HepG2 (cell line): ENCODE measurements around the gene GPBAR1. TPM values are rescaled to one million over a fixed set of nuclear protein-coding genes. Genes with fewer than 3 reads are reported as not detected.

ENCODE experiments used
- CREB1 ChIP-seq, 2 experiments: fragments of 450-650 bp in 1 of 2; IDR thresholded peaks; 2 replicates each; pipeline ENCODE4 v1.6.1; 2016 to 2017; ENCODE audit warnings: control low read depth in 1 of 2, mild to moderate bottlenecking in 1 of 2, missing compliant biosample characterization in 1 of 2, missing genetic modification characterization in 1 of 2
- FOXP1 ChIP-seq, 2 experiments: fragments of 450-650 bp in 1 of 2; IDR thresholded peaks; 2 replicates each; pipeline ENCODE4 v1.6.1; 2017 to 2018; ENCODE audit warnings: antibody characterized with exemption in 1 of 2
- GABPA ChIP-seq, 2 experiments: IDR thresholded peaks; 2 replicates each; pipeline ENCODE4 v1.6.1; 2011 to 2016; ENCODE audit warnings: low read depth in 2 of 2, low read length in 1 of 2, missing biosample characterization in 1 of 2, missing genetic modification characterization in 1 of 2
- IKZF1 ChIP-seq: fragments of 450-650 bp; IDR thresholded peaks from 2 replicates; pipeline ENCODE4 v1.7.1; 2016
- MAFK ChIP-seq, 2 experiments: IDR thresholded peaks in 1 of 2; conservative IDR thresholded peaks in 1 of 2; 2 replicates each; pipeline ENCODE4 v1.6.1; 2011; ENCODE audit warnings: improper control_type of control experiment in 2 of 2, low read length in 2 of 2
- MIER2 ChIP-seq: IDR thresholded peaks from 2 replicates; pipeline ENCODE4 v1.6.1; 2016; ENCODE audit warnings: missing biosample characterization, missing genetic modification reagents
- MLX ChIP-seq: IDR thresholded peaks from 2 replicates; pipeline ENCODE4 v1.6.1; 2016
- NFE2L2 ChIP-seq: fragments of 150-350 bp; IDR thresholded peaks from 2 replicates; pipeline ENCODE4 v1.6.1; 2014; ENCODE audit warnings: low read length
- PLRG1 ChIP-seq: fragments of 450-650 bp; conservative IDR thresholded peaks from 2 replicates; pipeline ENCODE4 v1.6.1; 2016
- RCOR2 ChIP-seq: IDR thresholded peaks from 2 replicates; pipeline ENCODE4 v1.6.1; 2016; ENCODE audit warnings: missing biosample characterization, missing genetic modification reagents
- SRSF4 ChIP-seq: fragments of 200-400 bp; formaldehyde crosslinking; IDR thresholded peaks from one replicate; pipeline ENCODE4 v1.6.1; 2018; ENCODE audit warnings: mild to moderate bottlenecking, low read depth, low read length, moderate library complexity; ENCODE audit not compliant: poor library complexity, severe bottlenecking
- TCF7L2 ChIP-seq: IDR thresholded peaks from 2 replicates; pipeline ENCODE4 v1.6.1; 2011; ENCODE audit warnings: mild to moderate bottlenecking, low read depth, low read length, moderate library complexity
- ZBTB1 ChIP-seq: sonication (generic); formaldehyde crosslinking; IDR thresholded peaks from 2 replicates; pipeline ENCODE4 v1.4.0; 2020; ENCODE audit warnings: missing genetic modification reagents, borderline replicate concordance
- ZNF10 ChIP-seq: sonication (generic); formaldehyde crosslinking; IDR thresholded peaks from 2 replicates; pipeline ENCODE4 v1.4.0; 2020; ENCODE audit warnings: mild to moderate bottlenecking, low read depth, missing genetic modification reagents, borderline replicate concordance
- ZNF124 ChIP-seq: sonication (generic); formaldehyde crosslinking; IDR thresholded peaks from 2 replicates; pipeline ENCODE4 v1.4.0; 2020; ENCODE audit warnings: missing genetic modification reagents
- ZNF207 ChIP-seq: fragments of 450-650 bp; IDR thresholded peaks from 2 replicates; pipeline ENCODE4 v1.6.1; 2016; ENCODE audit warnings: antibody characterized with exemption, borderline replicate concordance
- ZNF576 ChIP-seq: sonication (generic); formaldehyde crosslinking; IDR thresholded peaks from 2 replicates; pipeline ENCODE4 v1.4.0; 2020; ENCODE audit warnings: mild to moderate bottlenecking, missing genetic modification reagents
- ZNF850 ChIP-seq: sonication (generic); formaldehyde crosslinking; conservative IDR thresholded peaks from 2 replicates; pipeline ENCODE4 v1.9.0; 2021; ENCODE audit warnings: mild to moderate bottlenecking, missing genetic modification reagents
- ZSCAN29 ChIP-seq: sonication (generic); formaldehyde crosslinking; conservative IDR thresholded peaks from 2 replicates; pipeline ENCODE4 v1.4.0; 2020; ENCODE audit warnings: mild to moderate bottlenecking, missing genetic modification reagents
- polyA plus RNA-seq, 8 experiments: library from polyadenylated mRNA; depleted of rRNA in 3 of 8; stranded (reverse) in 7 of 8; unstranded in 1 of 8; fragments of >200 nt; fragmentation: Illumina TruSeq in 4 of 8; extraction: Trizol in 4 of 8; gene quantifications; 2 replicates each; pipeline versions ENCODE4 v1.2.1 to v1.2.3, GENCODE V29; 2011 to 2016; ENCODE audit warnings: low read depth in 4 of 8, missing spikeins in 1 of 8, mixed read lengths in 1 of 8; ENCODE audit not compliant: insufficient read depth in 1 of 8
- total RNA-seq, 5 experiments: library from RNA; depleted of rRNA; stranded (reverse); fragments of >200 nt; fragmentation: Illumina TruSeq; extraction: Trizol; gene quantifications; 2 replicates each; pipeline ENCODE4 v1.2.3, GENCODE V29; 2016; ENCODE audit warnings: low read depth in 1 of 5
- TF ChIP-seq, protein P1 (sequence below): sonication (generic); formaldehyde crosslinking; IDR thresholded peaks from 2 replicates; pipeline ENCODE4 v1.4.0; 2020; ENCODE audit warnings: missing genetic modification reagents
- TF ChIP-seq, protein P2 (sequence below): sonication (generic); formaldehyde crosslinking; IDR thresholded peaks from 2 replicates; pipeline ENCODE4 v1.4.0; 2020; ENCODE audit warnings: mild to moderate bottlenecking, missing genetic modification reagents
- TF ChIP-seq, protein P3 (sequence below): sonication (generic); formaldehyde crosslinking; IDR thresholded peaks from 2 replicates; pipeline ENCODE4 v1.5.0; 2020; ENCODE audit warnings: mild to moderate bottlenecking, missing genetic modification reagents

GPBAR1 gene
- total and polyA plus RNA-seq, 2 of the 13 experiments (the other 11 are each of a cell fraction or from before 2014, with no cell fraction given) = 0.05 to 0.09 TPM

- TF ChIP-seq, protein P1, sequence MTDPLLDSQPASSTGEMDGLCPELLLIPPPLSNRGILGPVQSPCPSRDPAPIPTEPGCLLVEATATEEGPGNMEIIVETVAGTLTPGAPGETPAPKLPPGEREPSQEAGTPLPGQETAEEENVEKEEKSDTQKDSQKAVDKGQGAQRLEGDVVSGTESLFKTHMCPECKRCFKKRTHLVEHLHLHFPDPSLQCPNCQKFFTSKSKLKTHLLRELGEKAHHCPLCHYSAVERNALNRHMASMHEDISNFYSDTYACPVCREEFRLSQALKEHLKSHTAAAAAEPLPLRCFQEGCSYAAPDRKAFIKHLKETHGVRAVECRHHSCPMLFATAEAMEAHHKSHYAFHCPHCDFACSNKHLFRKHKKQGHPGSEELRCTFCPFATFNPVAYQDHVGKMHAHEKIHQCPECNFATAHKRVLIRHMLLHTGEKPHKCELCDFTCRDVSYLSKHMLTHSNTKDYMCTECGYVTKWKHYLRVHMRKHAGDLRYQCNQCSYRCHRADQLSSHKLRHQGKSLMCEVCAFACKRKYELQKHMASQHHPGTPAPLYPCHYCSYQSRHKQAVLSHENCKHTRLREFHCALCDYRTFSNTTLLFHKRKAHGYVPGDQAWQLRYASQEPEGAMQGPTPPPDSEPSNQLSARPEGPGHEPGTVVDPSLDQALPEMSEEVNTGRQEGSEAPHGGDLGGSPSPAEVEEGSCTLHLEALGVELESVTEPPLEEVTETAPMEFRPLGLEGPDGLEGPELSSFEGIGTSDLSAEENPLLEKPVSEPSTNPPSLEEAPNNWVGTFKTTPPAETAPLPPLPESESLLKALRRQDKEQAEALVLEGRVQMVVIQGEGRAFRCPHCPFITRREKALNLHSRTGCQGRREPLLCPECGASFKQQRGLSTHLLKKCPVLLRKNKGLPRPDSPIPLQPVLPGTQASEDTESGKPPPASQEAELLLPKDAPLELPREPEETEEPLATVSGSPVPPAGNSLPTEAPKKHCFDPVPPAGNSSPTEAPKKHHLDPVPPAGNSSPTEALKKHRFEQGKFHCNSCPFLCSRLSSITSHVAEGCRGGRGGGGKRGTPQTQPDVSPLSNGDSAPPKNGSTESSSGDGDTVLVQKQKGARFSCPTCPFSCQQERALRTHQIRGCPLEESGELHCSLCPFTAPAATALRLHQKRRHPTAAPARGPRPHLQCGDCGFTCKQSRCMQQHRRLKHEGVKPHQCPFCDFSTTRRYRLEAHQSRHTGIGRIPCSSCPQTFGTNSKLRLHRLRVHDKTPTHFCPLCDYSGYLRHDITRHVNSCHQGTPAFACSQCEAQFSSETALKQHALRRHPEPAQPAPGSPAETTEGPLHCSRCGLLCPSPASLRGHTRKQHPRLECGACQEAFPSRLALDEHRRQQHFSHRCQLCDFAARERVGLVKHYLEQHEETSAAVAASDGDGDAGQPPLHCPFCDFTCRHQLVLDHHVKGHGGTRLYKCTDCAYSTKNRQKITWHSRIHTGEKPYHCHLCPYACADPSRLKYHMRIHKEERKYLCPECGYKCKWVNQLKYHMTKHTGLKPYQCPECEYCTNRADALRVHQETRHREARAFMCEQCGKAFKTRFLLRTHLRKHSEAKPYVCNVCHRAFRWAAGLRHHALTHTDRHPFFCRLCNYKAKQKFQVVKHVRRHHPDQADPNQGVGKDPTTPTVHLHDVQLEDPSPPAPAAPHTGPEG (CRISPR knock-in tag) = no peak
- TF ChIP-seq ZNF124 (no peak), CREB1 (IDR thresholded peaks at IDR 0.05) (no peak), CREB1 (CRISPR knock-in tag; IDR thresholded peaks at IDR 0.05) (peak; percentile 22; the same call in 1 of the 2 replicates), SRSF4 (no peak), ZNF10 (CRISPR knock-in tag) (no peak), MIER2 (CRISPR knock-in tag) (no peak), IKZF1 (no peak), ZNF207 (no peak), ZNF576 (no peak), GABPA (IDR thresholded peaks at IDR 0.05; ENCODE audit: low read depth, low read length) (no peak), GABPA (CRISPR knock-in tag; IDR thresholded peaks at IDR 0.05; ENCODE audit: low read depth) (no peak), ZBTB1 (CRISPR knock-in tag) (no peak), ZSCAN29 (CRISPR knock-in tag) (no peak), NFE2L2 (no peak), MAFK (conservative IDR thresholded peaks at IDR 0.05 in 1 of 2, IDR thresholded peaks at IDR 0.05 in 1 of 2; ENCODE audit: low read length in 2 of 2) (no peak), TCF7L2 (no peak), PLRG1 (no peak), RCOR2 (CRISPR knock-in tag) (no peak), FOXP1 (IDR thresholded peaks at IDR 0.05) (no peak), FOXP1 (CRISPR knock-in tag; IDR thresholded peaks at IDR 0.05) (peak; percentile 19; the same call in 1 of the 2 replicates), ZNF850 (CRISPR knock-in tag) (no peak), MLX (no peak)
- TF ChIP-seq, protein P2, sequence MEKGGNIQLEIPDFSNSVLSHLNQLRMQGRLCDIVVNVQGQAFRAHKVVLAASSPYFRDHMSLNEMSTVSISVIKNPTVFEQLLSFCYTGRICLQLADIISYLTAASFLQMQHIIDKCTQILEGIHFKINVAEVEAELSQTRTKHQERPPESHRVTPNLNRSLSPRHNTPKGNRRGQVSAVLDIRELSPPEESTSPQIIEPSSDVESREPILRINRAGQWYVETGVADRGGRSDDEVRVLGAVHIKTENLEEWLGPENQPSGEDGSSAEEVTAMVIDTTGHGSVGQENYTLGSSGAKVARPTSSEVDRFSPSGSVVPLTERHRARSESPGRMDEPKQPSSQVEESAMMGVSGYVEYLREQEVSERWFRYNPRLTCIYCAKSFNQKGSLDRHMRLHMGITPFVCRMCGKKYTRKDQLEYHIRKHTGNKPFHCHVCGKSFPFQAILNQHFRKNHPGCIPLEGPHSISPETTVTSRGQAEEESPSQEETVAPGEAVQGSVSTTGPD = peak; percentile 90
- TF ChIP-seq, protein P3, sequence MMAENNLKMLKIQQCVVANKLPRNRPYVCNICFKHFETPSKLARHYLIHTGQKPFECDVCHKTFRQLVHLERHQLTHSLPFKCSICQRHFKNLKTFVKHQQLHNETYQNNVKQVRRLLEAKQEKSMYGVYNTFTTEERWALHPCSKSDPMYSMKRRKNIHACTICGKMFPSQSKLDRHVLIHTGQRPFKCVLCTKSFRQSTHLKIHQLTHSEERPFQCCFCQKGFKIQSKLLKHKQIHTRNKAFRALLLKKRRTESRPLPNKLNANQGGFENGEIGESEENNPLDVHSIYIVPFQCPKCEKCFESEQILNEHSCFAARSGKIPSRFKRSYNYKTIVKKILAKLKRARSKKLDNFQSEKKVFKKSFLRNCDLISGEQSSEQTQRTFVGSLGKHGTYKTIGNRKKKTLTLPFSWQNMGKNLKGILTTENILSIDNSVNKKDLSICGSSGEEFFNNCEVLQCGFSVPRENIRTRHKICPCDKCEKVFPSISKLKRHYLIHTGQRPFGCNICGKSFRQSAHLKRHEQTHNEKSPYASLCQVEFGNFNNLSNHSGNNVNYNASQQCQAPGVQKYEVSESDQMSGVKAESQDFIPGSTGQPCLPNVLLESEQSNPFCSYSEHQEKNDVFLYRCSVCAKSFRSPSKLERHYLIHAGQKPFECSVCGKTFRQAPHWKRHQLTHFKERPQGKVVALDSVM (CRISPR knock-in tag) = no peak
These were observed 15.6 kb upstream of the GPBAR1 start (continued) for GRCh38 chr2:218245214-218245613.
